ENCODE results near the gene CD46.

DNA sequence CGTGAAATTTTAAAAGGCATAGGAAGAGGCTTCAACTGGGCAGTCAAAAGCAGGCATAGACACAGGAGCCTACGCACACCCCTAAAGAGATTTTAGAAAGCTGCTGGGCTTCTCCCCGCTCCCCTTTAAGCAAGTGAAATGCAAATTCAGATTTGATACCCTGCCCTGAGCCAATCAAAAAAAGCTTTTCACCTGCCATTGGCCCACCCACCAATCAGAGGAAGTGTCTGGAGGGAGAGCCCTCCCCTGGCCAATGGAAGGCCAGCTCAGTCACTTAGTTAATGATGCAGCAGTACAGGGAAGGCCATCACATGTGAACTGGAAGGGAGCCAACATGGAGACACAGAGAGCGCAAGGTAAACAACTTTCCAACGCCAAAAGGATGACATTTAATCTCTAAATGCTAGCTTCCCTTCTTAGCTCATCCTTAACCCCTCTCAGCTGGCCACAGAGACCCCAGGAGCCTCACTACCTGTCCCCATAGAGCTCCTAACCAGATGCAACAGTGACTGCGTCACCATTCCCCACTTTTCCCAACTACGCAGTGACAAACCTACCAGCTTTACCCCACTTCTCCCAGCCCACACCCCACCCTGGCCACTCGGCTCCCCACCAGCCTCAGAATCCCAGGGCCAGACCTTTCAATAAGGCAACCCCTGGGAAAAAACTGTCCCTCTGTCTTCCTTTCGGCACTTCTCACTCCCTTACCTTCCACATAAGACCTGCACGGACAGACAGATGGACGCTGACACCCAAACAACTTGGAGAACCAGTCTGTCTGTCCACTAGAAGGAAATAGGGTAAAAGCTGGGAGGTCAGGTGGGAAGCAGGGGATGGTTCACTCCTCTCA lies 71.0 kb downstream of the CD46 start:
- TF ChIP-seq POLR2AphosphoS5 (IDR thresholded peaks at IDR 0.05; ENCODE audit: low read depth, low read length), result no peak
- TF ChIP-seq, protein P1, sequence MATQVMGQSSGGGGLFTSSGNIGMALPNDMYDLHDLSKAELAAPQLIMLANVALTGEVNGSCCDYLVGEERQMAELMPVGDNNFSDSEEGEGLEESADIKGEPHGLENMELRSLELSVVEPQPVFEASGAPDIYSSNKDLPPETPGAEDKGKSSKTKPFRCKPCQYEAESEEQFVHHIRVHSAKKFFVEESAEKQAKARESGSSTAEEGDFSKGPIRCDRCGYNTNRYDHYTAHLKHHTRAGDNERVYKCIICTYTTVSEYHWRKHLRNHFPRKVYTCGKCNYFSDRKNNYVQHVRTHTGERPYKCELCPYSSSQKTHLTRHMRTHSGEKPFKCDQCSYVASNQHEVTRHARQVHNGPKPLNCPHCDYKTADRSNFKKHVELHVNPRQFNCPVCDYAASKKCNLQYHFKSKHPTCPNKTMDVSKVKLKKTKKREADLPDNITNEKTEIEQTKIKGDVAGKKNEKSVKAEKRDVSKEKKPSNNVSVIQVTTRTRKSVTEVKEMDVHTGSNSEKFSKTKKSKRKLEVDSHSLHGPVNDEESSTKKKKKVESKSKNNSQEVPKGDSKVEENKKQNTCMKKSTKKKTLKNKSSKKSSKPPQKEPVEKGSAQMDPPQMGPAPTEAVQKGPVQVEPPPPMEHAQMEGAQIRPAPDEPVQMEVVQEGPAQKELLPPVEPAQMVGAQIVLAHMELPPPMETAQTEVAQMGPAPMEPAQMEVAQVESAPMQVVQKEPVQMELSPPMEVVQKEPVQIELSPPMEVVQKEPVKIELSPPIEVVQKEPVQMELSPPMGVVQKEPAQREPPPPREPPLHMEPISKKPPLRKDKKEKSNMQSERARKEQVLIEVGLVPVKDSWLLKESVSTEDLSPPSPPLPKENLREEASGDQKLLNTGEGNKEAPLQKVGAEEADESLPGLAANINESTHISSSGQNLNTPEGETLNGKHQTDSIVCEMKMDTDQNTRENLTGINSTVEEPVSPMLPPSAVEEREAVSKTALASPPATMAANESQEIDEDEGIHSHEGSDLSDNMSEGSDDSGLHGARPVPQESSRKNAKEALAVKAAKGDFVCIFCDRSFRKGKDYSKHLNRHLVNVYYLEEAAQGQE (IDR thresholded peaks at IDR 0.05; ENCODE audit: insufficient read depth in 1 of 2, low read depth in 2 of 2, low read length in 2 of 2), result no peak
